ACC112 (cell line): ENCODE data around the gene PRDX2.

Source experiments
- H2AFZ ChIP-seq: fragments of 200-600 bp; sonication (generic); one replicate; pipeline ENCODE4 v1.6.0; 2017; ENCODE audit warnings: antibody characterized with exemption, low read length; ENCODE audit not compliant: unreplicated experiment
- H3K27ac ChIP-seq: fragments of 200-600 bp; sonication (generic); 2 replicates; pipeline ENCODE4 v1.5.1; 2014; ENCODE audit warnings: low read depth, mild to moderate bottlenecking, antibody characterized with exemption, low read length, moderate library complexity
- H3K27me3 ChIP-seq: fragments of 200-600 bp; sonication (generic); 2 replicates; pipeline ENCODE4 v1.6.1; 2014; ENCODE audit warnings: mild to moderate bottlenecking, antibody characterized with exemption, low read length, moderate library complexity, mixed read lengths; ENCODE audit not compliant: insufficient read depth
- H3K36me3 ChIP-seq: fragments of 200-600 bp; sonication (generic); 2 replicates; pipeline ENCODE4 v1.6.1; 2016; ENCODE audit warnings: mild to moderate bottlenecking, antibody characterized with exemption, low read length, moderate library complexity, mixed read lengths; ENCODE audit not compliant: insufficient read depth
- H3K4me1 ChIP-seq: fragments of 200-600 bp; sonication (generic); one replicate; pipeline ENCODE4 v1.6.1; 2016; ENCODE audit warnings: low read length, mixed read lengths; ENCODE audit not compliant: insufficient read depth, unreplicated experiment, control insufficient read depth
- H3K4me3 ChIP-seq: fragments of 200-600 bp; sonication (generic); 2 replicates; pipeline ENCODE4 v1.5.1; 2014; ENCODE audit warnings: mild to moderate bottlenecking, low read depth, low read length
- H3K79me2 ChIP-seq: fragments of 200-600 bp; sonication (generic); one replicate; pipeline ENCODE4 v1.6.0; 2016; ENCODE audit warnings: low read length; ENCODE audit not compliant: control insufficient read depth, unreplicated experiment, insufficient read depth

The PRDX2 gene

GRCh38 chr19:12763100-12763499, 38.5 kb downstream of the PRDX2 start:
- Histone ChIP-seq H3K4me3 (no peak overlapping the region), H3K36me3 (no peaks in the 10 kb centered on the region), H3K27me3 (no peaks in the 10 kb centered on the region), H2AFZ (no peak overlapping the region), H3K79me2 (no peaks in the 10 kb centered on the region), H3K4me1 (no peaks in the 10 kb centered on the region), H3K27ac (no peak overlapping the region)

GRCh38 chr19:12759686-12760085, 41.9 kb downstream of the PRDX2 start:
- Histone ChIP-seq H3K4me3 (no peak overlapping the region), H3K27ac (no peak overlapping the region), H3K79me2 (no peaks in the 10 kb centered on the region), H3K27me3 (no peaks in the 10 kb centered on the region), H3K4me1 (no peaks in the 10 kb centered on the region), H3K36me3 (no peaks in the 10 kb centered on the region), H2AFZ (no peak overlapping the region)

- Histone ChIP-seq H2AFZ (peak overlapping the region; percentile 85), H3K27ac (no peak overlapping the region)
These were observed 43.9 kb downstream of the PRDX2 start for GRCh38 chr19:12757544-12758274.

GRCh38 chr19:12756150-12756883, 45.3 kb downstream of the PRDX2 start:
- H3K36me3 ChIP-seq: no peaks in the 10 kb centered on the region
- H2AFZ ChIP-seq: no peak overlapping the region
- H3K27me3 ChIP-seq: no peaks in the 10 kb centered on the region
- H3K79me2 ChIP-seq: no peaks in the 10 kb centered on the region
- no peak overlapping the region for H3K27ac ChIP-seq
- H3K4me1 ChIP-seq: no peaks in the 10 kb centered on the region
- no peak overlapping the region for H3K4me3 ChIP-seq

More at GRCh38 chr19:12757544-12758274, 43.9 kb downstream of the PRDX2 start:
- Histone ChIP-seq H3K27me3 (no peaks in the 10 kb centered on the region), H3K36me3 (no peaks in the 10 kb centered on the region), H3K79me2 (no peaks in the 10 kb centered on the region), H3K4me1 (no peaks in the 10 kb centered on the region), H3K4me3 (peak overlapping the region; percentile 67)

DNA sequence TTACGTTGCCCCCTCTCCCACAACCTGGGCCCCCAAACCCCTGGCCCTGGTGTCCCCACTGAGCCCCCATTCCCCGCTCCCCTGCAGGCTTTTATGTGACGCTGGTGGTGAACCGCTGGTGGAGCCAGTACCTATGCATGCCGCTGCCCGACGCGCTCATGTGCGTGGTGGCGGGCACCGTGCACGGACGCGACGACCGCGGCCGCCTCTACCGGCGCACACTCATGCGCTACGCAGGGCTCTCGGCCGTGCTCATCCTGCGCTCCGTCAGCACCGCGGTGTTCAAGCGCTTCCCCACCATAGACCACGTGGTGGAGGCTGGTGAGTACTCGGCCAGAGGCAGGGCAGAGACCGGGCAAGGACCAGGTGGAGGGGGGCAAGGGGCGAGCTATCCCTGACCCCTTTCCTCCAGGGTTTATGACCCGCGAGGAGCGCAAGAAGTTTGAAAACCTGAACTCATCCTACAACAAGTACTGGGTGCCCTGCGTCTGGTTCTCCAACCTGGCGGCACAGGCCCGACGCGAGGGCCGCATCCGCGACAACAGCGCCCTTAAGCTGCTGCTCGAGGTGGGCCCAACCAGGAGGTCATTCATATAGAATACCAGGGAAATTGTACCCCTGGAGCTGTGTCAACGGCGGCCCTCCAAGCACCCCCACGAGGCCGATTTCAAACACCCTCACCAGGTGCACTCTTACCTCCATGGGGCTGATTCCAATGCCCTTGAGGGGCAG, 47.0 kb downstream of the PRDX2 start:
- no peaks in the 10 kb centered on the region for H3K79me2 ChIP-seq

DNA sequence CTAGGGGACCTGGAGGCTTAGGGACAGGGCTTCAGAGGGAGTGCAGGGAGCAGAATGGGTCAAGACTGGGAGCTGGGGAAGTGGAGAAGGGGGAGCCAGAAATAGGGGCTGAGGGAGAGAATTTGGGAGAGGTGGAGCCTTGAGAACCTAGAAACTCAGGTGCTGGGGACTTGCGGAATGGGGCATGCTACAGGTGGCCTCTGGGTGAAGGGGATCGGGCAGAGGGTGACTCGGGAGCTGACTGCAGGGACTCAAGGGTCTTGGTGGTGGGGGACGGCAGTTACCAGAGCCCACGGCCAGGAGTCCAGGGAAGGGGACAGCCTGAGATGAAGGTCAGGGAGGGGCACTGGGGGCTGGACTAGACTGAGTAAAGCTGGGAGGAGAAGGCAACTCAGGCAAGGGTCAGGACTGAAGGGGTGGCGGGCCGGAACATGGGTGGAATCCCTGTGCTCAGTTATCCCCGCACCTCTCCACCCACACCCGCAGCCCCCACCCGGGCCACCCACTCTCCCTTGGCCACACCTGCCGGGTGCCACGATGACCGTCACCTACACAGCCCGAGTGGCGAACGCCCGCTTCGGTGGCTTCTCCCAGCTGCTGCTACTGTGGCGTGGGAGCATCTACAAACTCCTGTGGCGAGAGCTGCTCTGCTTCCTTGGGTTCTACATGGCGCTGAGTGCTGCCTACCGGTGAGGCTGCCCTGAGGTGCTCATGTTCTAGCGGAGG, 49.4 kb downstream of the PRDX2 start:
- Histone ChIP-seq H3K36me3 (peaks cover 7% of the 10 kb centered on the region; the same call in 1 of the 2 replicates), H2AFZ (no peak overlapping the region), H3K79me2 (no peaks in the 10 kb centered on the region), H3K4me3 (no peak overlapping the region), H3K27me3 (no peaks in the 10 kb centered on the region), H3K27ac (no peak overlapping the region), H3K4me1 (peaks cover 15% of the 10 kb centered on the region)

More for the DNA sequence above, 47.0 kb downstream of the PRDX2 start:
- Histone ChIP-seq H3K27me3 (no peaks in the 10 kb centered on the region), H3K27ac (no peak overlapping the region), H3K4me3 (no peak overlapping the region), H2AFZ (no peak overlapping the region), H3K36me3 (no peaks in the 10 kb centered on the region), H3K4me1 (peaks cover 12% of the 10 kb centered on the region)

DNA sequence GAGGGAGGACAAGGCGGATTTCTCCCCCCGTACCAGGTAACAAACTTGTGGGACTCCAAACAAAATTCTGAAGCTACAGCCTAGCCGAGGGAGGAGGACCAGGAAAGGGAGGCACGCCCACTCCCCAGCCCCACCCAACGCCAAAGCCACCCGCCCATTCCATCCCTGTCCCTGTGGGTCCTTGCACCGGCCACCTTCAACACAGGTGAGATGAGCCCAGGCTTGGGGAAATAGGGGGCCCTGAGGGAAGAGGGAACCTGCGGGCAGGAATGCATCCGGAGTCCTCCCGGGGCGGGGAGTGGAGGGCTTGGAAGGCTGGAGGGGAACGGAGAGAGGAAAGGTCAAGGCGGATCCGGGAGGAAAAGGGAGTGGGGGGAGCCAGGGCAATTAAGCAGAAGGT, 50.0 kb downstream of the PRDX2 start, which contains the start of gene BEST2:
Gene BEST2 (plus strand): TSS at position 157 of the 400 bp plus-strand sequence. CDS start 802 bp downstream, outside the sequence.
- no peak within 1 kb of the TSS for H3K27ac ChIP-seq
- H2AFZ ChIP-seq: no peak within 1 kb of the TSS
- no peaks in the 10 kb centered on the region for H3K27me3 ChIP-seq
- peaks cover 7% of the 10 kb centered on the region; the same call in 1 of the 2 replicates for H3K36me3 ChIP-seq
- H3K79me2 ChIP-seq: no peaks in the 10 kb centered on the region
- H3K4me3 ChIP-seq: no peak within 1 kb of the TSS
- H3K4me1 ChIP-seq: peaks cover 15% of the 10 kb centered on the region

DNA sequence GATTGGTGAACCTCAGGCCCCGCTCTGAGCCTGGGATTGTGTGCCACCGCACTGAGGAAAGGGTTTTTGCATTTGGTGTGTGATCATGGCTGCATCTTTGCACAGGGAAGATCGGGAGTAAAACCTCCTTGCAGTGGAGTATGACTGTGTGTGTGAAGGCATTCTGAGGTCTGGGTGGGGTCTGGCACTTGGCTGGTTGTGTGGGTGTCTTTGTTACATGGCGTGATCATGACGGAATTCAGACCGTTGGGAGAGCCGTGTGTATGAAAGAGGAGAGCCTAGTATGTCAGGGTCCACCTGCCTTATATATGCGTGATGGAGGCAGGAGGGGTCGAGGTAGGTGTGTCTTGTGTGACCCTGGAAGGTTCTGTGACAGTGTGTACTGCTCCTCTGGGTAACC, 50.7 kb downstream of the PRDX2 start:
- Histone ChIP-seq H3K79me2 (no peaks in the 10 kb centered on the region), H3K36me3 (peaks cover 7% of the 10 kb centered on the region; the same call in 1 of the 2 replicates), H3K27me3 (no peaks in the 10 kb centered on the region), H3K4me1 (peaks cover 15% of the 10 kb centered on the region), H3K4me3 (no peak overlapping the region), H2AFZ (no peak overlapping the region), H3K27ac (no peak overlapping the region)

GRCh38 chr19:12749938-12750521, 51.6 kb downstream of the PRDX2 start:
- H3K27me3 ChIP-seq: no peaks in the 10 kb centered on the region
- peaks cover 15% of the 10 kb centered on the region for H3K4me1 ChIP-seq
- peaks cover 7% of the 10 kb centered on the region; the same call in 1 of the 2 replicates for H3K36me3 ChIP-seq
- H3K27ac ChIP-seq: no peak overlapping the region
- H3K79me2 ChIP-seq: no peaks in the 10 kb centered on the region
- no peak overlapping the region for H3K4me3 ChIP-seq
- no peak overlapping the region for H2AFZ ChIP-seq

DNA sequence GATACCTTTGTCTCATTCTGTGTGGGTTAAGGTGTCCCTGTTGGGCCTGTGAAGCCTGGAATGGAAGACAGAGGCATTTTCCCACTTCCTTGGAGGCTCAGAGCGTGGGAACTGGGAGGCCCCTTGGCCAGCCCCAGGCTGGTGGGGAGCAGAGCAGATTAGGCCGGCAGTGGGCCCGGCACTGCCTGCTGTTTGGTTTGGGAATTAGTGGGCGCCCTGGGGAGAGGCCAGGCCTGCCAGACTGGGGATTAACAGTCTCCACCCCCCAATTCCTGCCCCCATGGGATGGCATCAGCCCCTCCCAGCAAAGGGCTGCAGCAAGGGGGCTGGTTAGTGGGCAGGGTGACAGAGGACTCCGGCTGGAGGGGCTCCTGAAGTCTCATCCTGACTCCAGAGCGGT, 53.1 kb downstream of the PRDX2 start:
- Histone ChIP-seq H3K4me3 (no peak overlapping the region), H3K27me3 (no peaks in the 10 kb centered on the region), H3K79me2 (no peaks in the 10 kb centered on the region), H3K27ac (no peak overlapping the region), H3K4me1 (peaks cover 15% of the 10 kb centered on the region), H3K36me3 (peaks cover 7% of the 10 kb centered on the region; the same call in 1 of the 2 replicates), H2AFZ (no peak overlapping the region)
